Activated T-cell treated with anti-CD3 and anti-CD28 coated beads, Interleukin-2, amount 50 U/mL, for 24 hours (primary cell): ENCODE data around the gene UGCG.
A peak's percentile ranks its signal among the peaks of the same experiment; 100 is the strongest.

ENCODE experiments used
- DNase-seq: peaks from one replicate; pipeline ENCODE4 v3.0.0-alpha.2; 2020
- H3K27ac Mint-ChIP-seq: 2 replicates; pipeline ENCODE4 v1.8.0; 2020; ENCODE audit warnings: mild to moderate bottlenecking, mixed read lengths
- H3K27me3 Mint-ChIP-seq: 2 replicates; pipeline ENCODE4 v1.8.0; 2020; ENCODE audit warnings: mixed read lengths
- H3K36me3 Mint-ChIP-seq: 2 replicates; pipeline ENCODE4 v1.8.0; 2020; ENCODE audit warnings: low read depth, mixed read lengths
- H3K4me1 Mint-ChIP-seq: 2 replicates; pipeline ENCODE4 v1.8.0; 2020; ENCODE audit warnings: low read depth, mixed read lengths
- H3K4me3 Mint-ChIP-seq: 2 replicates; pipeline ENCODE4 v1.8.0; 2020; ENCODE audit warnings: mild to moderate bottlenecking, moderate library complexity, mixed read lengths
- H3K9me3 Mint-ChIP-seq: 2 replicates; pipeline ENCODE4 v1.8.0; 2020; ENCODE audit warnings: mixed read lengths

Gene UGCG

DNA sequence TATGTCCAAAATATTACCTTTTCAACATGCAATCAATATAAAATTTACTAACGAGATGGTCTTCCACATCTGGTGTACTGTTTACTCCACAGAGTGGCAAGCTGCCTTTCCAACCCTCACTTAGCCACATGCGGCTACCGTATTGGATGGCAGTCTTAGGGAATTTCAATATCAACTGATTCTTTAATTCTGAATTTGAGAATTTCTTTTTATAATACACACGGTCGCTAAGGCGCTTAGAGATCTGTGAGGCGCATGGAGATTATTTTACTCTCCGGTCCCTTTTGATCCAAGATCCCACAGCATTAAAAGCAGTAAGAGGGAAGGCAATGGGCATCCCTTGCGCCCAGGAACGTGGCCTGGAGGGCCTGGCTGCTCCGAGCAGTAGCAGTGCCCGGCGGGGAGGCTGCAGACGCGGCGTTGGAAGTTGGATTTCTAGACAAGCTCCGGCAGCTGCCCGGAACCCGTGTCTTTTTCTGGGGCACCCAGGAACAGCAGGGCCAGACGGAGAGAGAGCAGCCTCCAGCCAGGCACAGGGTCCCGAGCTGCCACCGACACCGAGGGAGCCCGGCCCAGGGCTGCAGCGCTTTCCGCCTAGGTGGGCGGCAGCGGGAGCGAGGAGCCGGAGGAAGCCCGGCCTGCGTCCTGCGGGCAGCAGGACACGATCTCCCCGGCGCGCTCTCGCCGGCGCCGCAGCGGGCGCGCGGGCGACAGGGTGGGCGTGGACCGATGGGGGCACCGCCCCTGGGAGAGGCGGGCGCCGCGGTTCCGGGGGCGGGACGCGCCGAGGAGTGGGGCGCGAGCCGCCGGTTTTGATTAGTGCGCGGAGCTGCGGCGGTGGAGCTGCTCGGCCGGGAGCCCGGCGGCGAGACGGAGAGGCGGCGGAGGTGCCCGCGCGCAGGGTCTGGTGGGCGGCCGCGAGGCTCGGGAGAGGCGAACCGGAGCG is at the start of gene UGCG:
Gene UGCG, plus strand, starts transcription at position 819 of the 946 bp plus-strand sequence. CDS start 402 bp downstream, outside the sequence.
- H3K9me3 Mint-ChIP-seq: no peaks in the 10 kb centered on the region
- DNase-seq: peak; percentile 93
- H3K4me3 Mint-ChIP-seq: peak within 1 kb of the TSS; percentile 89
- H3K36me3 Mint-ChIP-seq: peaks cover 2% of the 10 kb centered on the region
- H3K4me1 Mint-ChIP-seq: peaks cover 25% of the 10 kb centered on the region
- H3K27ac Mint-ChIP-seq: peak within 1 kb of the TSS; percentile 90
- no peaks in the 10 kb centered on the region for H3K27me3 Mint-ChIP-seq

- no peaks in the 10 kb centered on the region for H3K9me3 Mint-ChIP-seq
- H3K36me3 Mint-ChIP-seq: no peaks in the 10 kb centered on the region
- H3K27ac Mint-ChIP-seq: no peak overlapping the region
- no peak overlapping the region for H3K4me3 Mint-ChIP-seq
- no peak for DNase-seq
- peaks cover 3% of the 10 kb centered on the region for H3K4me1 Mint-ChIP-seq
- no peaks in the 10 kb centered on the region for H3K27me3 Mint-ChIP-seq
These were observed 45.1 kb upstream of the UGCG start for GRCh38 chr9:111851553-111851952.

- DNase-seq: no peak
- H3K4me1 Mint-ChIP-seq: peaks cover 3% of the 10 kb centered on the region
- no peaks in the 10 kb centered on the region for H3K27me3 Mint-ChIP-seq
- no peak overlapping the region for H3K4me3 Mint-ChIP-seq
- no peaks in the 10 kb centered on the region for H3K9me3 Mint-ChIP-seq
- no peak overlapping the region for H3K27ac Mint-ChIP-seq
- no peaks in the 10 kb centered on the region for H3K36me3 Mint-ChIP-seq
These were observed 44.3 kb upstream of the UGCG start for GRCh38 chr9:111852291-111852690.

GRCh38 chr9:111853450-111853827 is 43.2 kb upstream of the UGCG start:
- no peaks in the 10 kb centered on the region for H3K9me3 Mint-ChIP-seq
- no peaks in the 10 kb centered on the region for H3K27me3 Mint-ChIP-seq
- no peak for DNase-seq
- peaks cover 3% of the 10 kb centered on the region for H3K4me1 Mint-ChIP-seq
- H3K4me3 Mint-ChIP-seq: no peak overlapping the region
- H3K36me3 Mint-ChIP-seq: no peaks in the 10 kb centered on the region
- H3K27ac Mint-ChIP-seq: no peak overlapping the region

DNA sequence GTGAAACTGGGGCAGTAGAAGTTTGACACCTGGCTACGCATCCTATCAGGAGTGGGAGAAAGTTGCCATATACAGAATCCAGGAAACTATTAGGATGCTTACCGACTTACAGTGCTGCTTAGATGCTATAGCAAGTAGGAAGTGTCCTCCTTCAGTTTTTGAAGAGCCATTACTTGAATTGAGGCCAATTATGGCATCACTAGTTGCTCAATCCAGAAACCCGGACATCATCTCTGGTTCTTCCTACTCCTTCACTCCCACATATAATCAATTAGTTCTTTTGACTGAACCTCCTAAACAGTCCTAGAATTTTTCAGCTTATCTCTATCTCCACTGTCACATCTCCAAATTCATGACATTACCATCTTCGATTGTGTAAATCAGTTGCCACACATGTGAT is 41.8 kb upstream of the UGCG start:
- H3K4me1 Mint-ChIP-seq: peaks cover 3% of the 10 kb centered on the region
- no peaks in the 10 kb centered on the region for H3K36me3 Mint-ChIP-seq
- H3K4me3 Mint-ChIP-seq: no peak overlapping the region
- H3K27me3 Mint-ChIP-seq: no peaks in the 10 kb centered on the region
- no peak overlapping the region for H3K27ac Mint-ChIP-seq
- H3K9me3 Mint-ChIP-seq: no peaks in the 10 kb centered on the region
- no peak for DNase-seq

DNA sequence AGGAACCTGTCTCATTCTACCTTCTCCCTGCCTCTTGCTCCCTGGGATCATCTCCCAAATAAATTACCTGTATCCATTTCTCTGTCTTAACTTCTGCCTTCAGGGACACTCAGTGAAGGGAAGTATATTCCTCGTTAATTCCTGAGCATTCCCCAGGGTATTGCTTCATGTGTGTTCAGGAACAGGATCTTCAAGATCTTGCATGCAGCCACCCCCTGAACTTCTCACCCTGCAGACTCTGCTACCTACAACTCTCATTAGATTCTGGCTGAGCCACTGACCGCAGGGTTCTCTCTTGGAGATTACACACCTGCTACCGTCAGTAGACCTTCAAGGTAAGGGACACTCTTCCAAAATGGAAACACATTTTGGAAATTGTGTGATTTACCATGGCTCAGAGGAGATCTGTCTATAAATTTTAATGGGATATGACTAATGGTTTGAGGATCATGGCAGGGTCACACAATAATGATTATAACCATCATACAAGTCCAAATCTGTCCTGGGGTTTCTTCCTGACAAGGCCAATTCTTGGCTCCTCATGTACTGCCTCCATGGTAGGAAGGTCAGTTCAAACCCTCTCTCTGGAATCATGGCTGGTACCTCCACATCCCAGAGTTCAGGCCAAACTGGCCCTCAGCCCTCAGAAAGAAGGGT is 38.9 kb upstream of the UGCG start:
- H3K4me1 Mint-ChIP-seq: no peaks in the 10 kb centered on the region
- H3K27ac Mint-ChIP-seq: no peak overlapping the region
- no peak for DNase-seq
- no peaks in the 10 kb centered on the region for H3K36me3 Mint-ChIP-seq
- H3K27me3 Mint-ChIP-seq: no peaks in the 10 kb centered on the region
- H3K9me3 Mint-ChIP-seq: no peaks in the 10 kb centered on the region
- H3K4me3 Mint-ChIP-seq: no peak overlapping the region

DNA sequence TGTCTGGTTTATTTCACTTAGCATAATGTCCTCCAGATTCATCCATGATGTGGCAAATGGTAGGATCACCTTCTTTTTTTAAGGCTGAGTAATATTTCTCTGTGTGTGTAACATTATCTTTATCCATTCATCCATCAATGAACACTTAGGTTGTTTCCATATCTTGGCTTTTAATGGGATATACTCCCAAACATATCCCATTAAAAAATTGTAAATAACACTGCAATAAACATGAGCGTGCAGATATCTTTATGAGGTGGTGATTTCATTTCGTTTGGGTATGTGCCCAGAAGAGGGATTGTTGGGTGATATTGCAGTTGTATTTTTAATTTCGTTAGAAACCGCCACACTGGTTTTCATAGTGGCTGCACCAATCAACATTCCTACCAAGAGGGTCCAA is 36.2 kb upstream of the UGCG start:
- no peaks in the 10 kb centered on the region for H3K4me1 Mint-ChIP-seq
- H3K27me3 Mint-ChIP-seq: no peaks in the 10 kb centered on the region
- no peaks in the 10 kb centered on the region for H3K36me3 Mint-ChIP-seq
- no peak overlapping the region for H3K4me3 Mint-ChIP-seq
- no peak for DNase-seq
- no peak overlapping the region for H3K27ac Mint-ChIP-seq
- peaks cover 2% of the 10 kb centered on the region for H3K9me3 Mint-ChIP-seq

DNA sequence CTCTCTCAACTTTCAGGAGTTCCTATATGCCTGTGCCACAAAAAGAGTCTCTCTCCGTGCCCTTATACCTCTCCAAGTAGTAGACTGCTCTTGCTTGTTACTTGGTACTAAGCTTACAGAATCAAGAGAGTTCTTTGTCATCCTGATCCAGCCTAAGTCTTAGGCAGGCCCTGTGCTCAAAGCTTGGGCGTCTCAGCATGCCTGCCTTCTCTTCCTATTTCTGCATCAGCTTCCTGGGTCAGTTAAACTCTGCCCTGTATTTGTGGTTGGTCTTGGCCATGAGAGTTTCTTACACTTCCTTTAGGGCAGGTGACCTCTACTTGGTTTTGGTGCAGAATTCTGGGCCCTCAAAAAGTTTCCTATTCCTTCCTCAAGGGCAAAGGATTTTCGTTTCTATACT is 33.0 kb upstream of the UGCG start:
- Mint-ChIP-seq H3K9me3 (peaks cover 7% of the 10 kb centered on the region), H3K27me3 (no peaks in the 10 kb centered on the region), H3K27ac (no peak overlapping the region), H3K4me1 (peaks cover 7% of the 10 kb centered on the region), H3K36me3 (no peaks in the 10 kb centered on the region), H3K4me3 (no peak overlapping the region)
- no peak for DNase-seq

DNA sequence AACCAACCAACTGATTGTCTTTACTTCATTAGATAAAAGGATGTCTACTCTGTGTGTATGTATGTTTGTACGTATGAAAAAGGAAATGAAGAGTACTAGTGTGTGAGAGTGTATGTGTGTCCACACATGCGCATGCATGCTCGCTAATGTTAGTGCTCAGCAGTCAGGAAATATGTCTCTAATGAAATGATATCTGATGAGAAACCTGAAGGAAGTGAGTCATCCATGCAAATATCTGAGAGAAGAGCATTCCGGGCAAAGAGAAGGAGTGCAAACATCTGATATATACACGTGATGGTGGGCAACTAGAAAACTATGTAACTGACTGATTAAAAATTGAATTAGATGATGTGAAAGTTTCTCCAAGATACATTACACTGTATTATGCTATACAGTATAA is 29.6 kb upstream of the UGCG start:
- Mint-ChIP-seq H3K4me3 (no peak overlapping the region), H3K36me3 (no peaks in the 10 kb centered on the region), H3K4me1 (peaks cover 22% of the 10 kb centered on the region), H3K27ac (no peak overlapping the region), H3K27me3 (no peaks in the 10 kb centered on the region), H3K9me3 (peaks cover 7% of the 10 kb centered on the region)
- DNase-seq: no peak

- peaks cover 5% of the 10 kb centered on the region for H3K9me3 Mint-ChIP-seq
These were observed 28.1 kb upstream of the UGCG start for GRCh38 chr9:111868475-111868874.

DNA sequence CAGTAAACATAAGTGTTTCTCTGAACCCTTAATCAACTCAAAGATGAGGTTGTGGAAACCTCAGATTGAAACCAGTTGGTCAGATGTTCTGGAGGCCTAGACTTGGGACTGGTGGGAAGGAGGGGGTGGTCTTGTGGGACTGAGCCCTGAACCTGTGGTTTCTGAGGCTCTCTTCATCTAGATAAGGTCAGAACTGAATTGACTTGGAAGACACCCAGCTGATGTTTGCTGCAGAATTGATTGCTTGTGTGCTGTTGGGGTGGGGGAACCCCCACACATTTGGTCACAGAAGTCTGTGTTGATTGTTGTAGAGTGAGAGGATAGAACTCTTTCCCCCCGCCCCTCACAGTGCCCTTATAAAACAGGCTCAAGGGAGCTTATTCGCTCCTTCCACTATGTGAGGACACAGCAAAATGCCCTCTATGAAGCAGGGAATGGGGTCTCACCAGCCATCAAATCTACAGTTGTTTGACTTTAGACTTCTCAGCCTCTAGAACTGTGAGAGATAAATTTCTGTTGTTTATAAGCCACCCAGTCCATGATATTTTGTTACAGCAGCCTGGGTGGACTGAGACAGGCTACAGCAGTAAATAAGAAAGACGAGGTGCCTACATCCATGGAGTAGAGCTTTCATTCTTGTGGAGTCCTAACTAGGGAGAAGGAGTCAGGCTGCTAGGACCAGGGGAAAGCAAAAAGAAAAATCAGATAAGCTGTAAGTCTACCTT is 25.7 kb upstream of the UGCG start:
- Mint-ChIP-seq H3K27me3 (no peaks in the 10 kb centered on the region), H3K27ac (no peak overlapping the region), H3K36me3 (no peaks in the 10 kb centered on the region), H3K4me3 (no peak overlapping the region), H3K4me1 (peaks cover 22% of the 10 kb centered on the region), H3K9me3 (peaks cover 2% of the 10 kb centered on the region)
- no peak for DNase-seq

More at GRCh38 chr9:111868475-111868874, 28.1 kb upstream of the UGCG start:
- no peak for DNase-seq
- Mint-ChIP-seq H3K27me3 (no peaks in the 10 kb centered on the region), H3K36me3 (no peaks in the 10 kb centered on the region), H3K27ac (no peak overlapping the region), H3K4me3 (no peak overlapping the region), H3K4me1 (peaks cover 22% of the 10 kb centered on the region)

DNA sequence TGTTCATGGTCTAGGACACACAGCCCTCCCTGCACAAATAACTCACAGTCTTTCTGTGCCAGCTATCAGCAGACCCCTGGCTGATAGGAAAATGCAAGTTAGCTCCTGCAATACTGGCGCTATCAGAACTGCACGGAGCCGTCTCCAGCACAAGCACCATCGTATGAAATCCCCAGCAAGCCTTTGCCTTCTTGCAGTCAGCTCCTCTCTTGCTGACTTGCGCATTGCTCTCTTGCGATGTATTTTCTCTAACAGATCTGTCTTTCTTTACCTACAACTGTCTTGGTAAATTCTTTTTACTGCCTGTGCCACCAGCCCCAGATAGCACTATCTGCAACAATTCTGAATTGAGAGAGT is 25.1 kb upstream of the UGCG start:
- peaks cover 22% of the 10 kb centered on the region for H3K4me1 Mint-ChIP-seq
- DNase-seq: no peak
- H3K9me3 Mint-ChIP-seq: peaks cover 2% of the 10 kb centered on the region
- no peak overlapping the region for H3K4me3 Mint-ChIP-seq
- no peaks in the 10 kb centered on the region for H3K27me3 Mint-ChIP-seq
- no peaks in the 10 kb centered on the region for H3K36me3 Mint-ChIP-seq
- H3K27ac Mint-ChIP-seq: no peak overlapping the region

GRCh38 chr9:111872886-111873285 is 23.7 kb upstream of the UGCG start:
- H3K4me1 Mint-ChIP-seq: peaks cover 15% of the 10 kb centered on the region
- no peak overlapping the region for H3K27ac Mint-ChIP-seq
- no peaks in the 10 kb centered on the region for H3K9me3 Mint-ChIP-seq
- no peaks in the 10 kb centered on the region for H3K27me3 Mint-ChIP-seq
- no peaks in the 10 kb centered on the region for H3K36me3 Mint-ChIP-seq
- H3K4me3 Mint-ChIP-seq: no peak overlapping the region
- DNase-seq: no peak

DNA sequence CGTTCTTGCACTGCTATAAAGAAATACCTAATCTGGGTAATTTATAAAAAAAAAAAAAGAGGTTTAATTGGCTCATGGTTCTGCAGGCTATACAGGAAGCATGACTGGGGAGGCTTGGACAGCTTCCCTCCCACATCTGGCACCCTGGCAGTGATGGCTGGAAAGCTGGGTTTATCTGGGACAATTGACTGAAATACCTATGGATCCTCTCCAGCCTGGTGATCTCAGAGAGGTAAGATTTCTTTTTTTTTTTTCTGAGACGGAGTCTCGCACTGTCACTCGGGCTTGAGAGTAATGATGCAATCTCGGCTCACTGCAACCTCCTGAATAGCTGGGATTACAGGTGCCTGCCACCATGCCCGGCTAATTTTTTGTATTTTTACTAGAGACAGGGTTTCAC is 22.7 kb upstream of the UGCG start:
- no peak for DNase-seq
- H3K4me3 Mint-ChIP-seq: no peak overlapping the region
- no peaks in the 10 kb centered on the region for H3K27me3 Mint-ChIP-seq
- no peaks in the 10 kb centered on the region for H3K36me3 Mint-ChIP-seq
- peaks cover 15% of the 10 kb centered on the region for H3K4me1 Mint-ChIP-seq
- no peaks in the 10 kb centered on the region for H3K9me3 Mint-ChIP-seq
- H3K27ac Mint-ChIP-seq: no peak overlapping the region

DNA sequence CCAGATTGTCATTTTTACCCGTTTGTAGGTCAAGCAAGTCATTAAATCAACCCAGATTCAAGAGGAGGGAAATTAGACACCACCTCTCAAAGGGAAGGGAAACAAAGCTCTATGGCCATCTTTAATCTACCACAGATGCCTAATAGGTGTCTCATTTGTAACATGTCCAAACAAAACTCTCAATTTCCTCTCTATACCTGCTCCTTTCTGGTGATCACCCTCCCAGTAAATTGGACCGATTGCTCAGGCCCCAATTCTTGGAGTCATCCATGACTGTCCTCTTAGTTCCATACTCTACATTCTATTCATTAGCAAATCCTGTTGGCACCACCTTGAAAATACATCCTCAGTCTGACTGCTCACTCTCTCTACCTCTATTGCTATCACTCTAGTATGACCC is 22.1 kb upstream of the UGCG start:
- Mint-ChIP-seq H3K27ac (no peak overlapping the region), H3K4me3 (no peak overlapping the region), H3K9me3 (no peaks in the 10 kb centered on the region), H3K27me3 (no peaks in the 10 kb centered on the region), H3K36me3 (no peaks in the 10 kb centered on the region), H3K4me1 (peaks cover 15% of the 10 kb centered on the region)
- no peak for DNase-seq
